ENCODE measurements around the gene ACSBG1.

Gene ACSBG1

GRCh38 chr15:78244101-78244500 lies 9.7 kb upstream of the ACSBG1 start:
- ATAC-seq (replicated peaks) (no peak), DNase-seq (no peak)
- Mint-ChIP-seq H3K9me3 (no peaks in the 10 kb centered on the region), H3K27me3 (no peaks in the 10 kb centered on the region), H3K36me3 (ENCODE audit: insufficient read depth) (no peaks in the 10 kb centered on the region), H3K4me1 (ENCODE audit: low read depth in 2 of 2) (peaks cover 0 to 3% of the 10 kb centered on the region in 2 donors), H3K27ac (no peak overlapping the region), H3K4me3 (no peak overlapping the region)

- Mint-ChIP-seq H3K9me3 (no peaks in the 10 kb centered on the region), H3K4me3 (no peak overlapping the region), H3K27me3 (no peaks in the 10 kb centered on the region), H3K4me1 (ENCODE audit: low read depth in 2 of 2) (peaks cover 0 to 3% of the 10 kb centered on the region in 2 donors), H3K27ac (no peak overlapping the region), H3K36me3 (ENCODE audit: insufficient read depth) (no peaks in the 10 kb centered on the region)
- ATAC-seq (replicated peaks) (no peak), DNase-seq (no peak)
Observed at GRCh38 chr15:78243491-78243941, 9.2 kb upstream of the ACSBG1 start.

GRCh38 chr15:78243058-78243457 lies 8.7 kb upstream of the ACSBG1 start:
- Mint-ChIP-seq H3K4me1 (ENCODE audit: low read depth in 2 of 2) (peaks cover 0 to 3% of the 10 kb centered on the region in 2 donors), H3K4me3 (no peak overlapping the region), H3K27ac (no peak overlapping the region), H3K27me3 (no peaks in the 10 kb centered on the region), H3K9me3 (no peaks in the 10 kb centered on the region), H3K36me3 (ENCODE audit: insufficient read depth) (no peaks in the 10 kb centered on the region)
- DNase-seq = no peak
- ATAC-seq (replicated peaks) = no peak

- no peaks in the 10 kb centered on the region for H3K27me3 Mint-ChIP-seq
- ATAC-seq (replicated peaks) = no peak
- peaks cover 0 to 3% of the 10 kb centered on the region in 2 donors for H3K4me1 Mint-ChIP-seq (ENCODE audit: low read depth in 2 of 2)
- H3K36me3 Mint-ChIP-seq (ENCODE audit: insufficient read depth) = no peaks in the 10 kb centered on the region
- H3K9me3 Mint-ChIP-seq = no peaks in the 10 kb centered on the region
- peak in 1 of 3 experiments; percentile 15 for DNase-seq
- no peak overlapping the region for H3K27ac Mint-ChIP-seq
- H3K4me3 Mint-ChIP-seq = no peak overlapping the region
Observed at GRCh38 chr15:78242128-78242527, 7.8 kb upstream of the ACSBG1 start.

GRCh38 chr15:78241017-78241416 lies 6.7 kb upstream of the ACSBG1 start:
- no peaks in the 10 kb centered on the region for H3K36me3 Mint-ChIP-seq (ENCODE audit: insufficient read depth)
- ATAC-seq (replicated peaks) (peak; percentile 99), DNase-seq (peak; percentile 76 to 82 (median 78))
- peaks cover 0 to 8% of the 10 kb centered on the region in 2 donors for H3K27me3 Mint-ChIP-seq
- peaks cover 0 to 3% of the 10 kb centered on the region in 2 donors for H3K4me1 Mint-ChIP-seq (ENCODE audit: low read depth in 2 of 2)
- no peaks in the 10 kb centered on the region for H3K9me3 Mint-ChIP-seq
- H3K27ac Mint-ChIP-seq = no peak overlapping the region
- H3K4me3 Mint-ChIP-seq = no peak overlapping the region

GRCh38 chr15:78239811-78240210 lies 5.4 kb upstream of the ACSBG1 start:
- Mint-ChIP-seq H3K27me3 (peaks cover 2 to 20% of the 10 kb centered on the region in 2 donors), H3K9me3 (no peaks in the 10 kb centered on the region), H3K27ac (no peak overlapping the region), H3K4me1 (ENCODE audit: low read depth in 2 of 2) (peaks cover 0 to 3% of the 10 kb centered on the region in 2 donors), H3K36me3 (ENCODE audit: insufficient read depth) (no peaks in the 10 kb centered on the region), H3K4me3 (no peak overlapping the region)
- DNase-seq (no peak), ATAC-seq (replicated peaks) (no peak)

- Mint-ChIP-seq H3K27me3 (peaks cover 14 to 38% of the 10 kb centered on the region in 2 donors), H3K36me3 (ENCODE audit: insufficient read depth) (no peaks in the 10 kb centered on the region), H3K4me3 (no peak overlapping the region), H3K4me1 (ENCODE audit: low read depth in 2 of 2) (peaks cover 0 to 3% of the 10 kb centered on the region in 2 donors), H3K27ac (no peak overlapping the region), H3K9me3 (no peaks in the 10 kb centered on the region)
- ATAC-seq (replicated peaks) (no peak), DNase-seq (no peak)
Observed at GRCh38 chr15:78237146-78237545, 2.8 kb upstream of the ACSBG1 start.

GRCh38 chr15:78236491-78236890 lies 2.1 kb upstream of the ACSBG1 start:
- H3K27me3 Mint-ChIP-seq = peaks cover 14 to 38% of the 10 kb centered on the region in 2 donors
- H3K4me3 Mint-ChIP-seq = no peak overlapping the region
- ATAC-seq (replicated peaks) (no peak), DNase-seq (no peak)
- no peaks in the 10 kb centered on the region for H3K9me3 Mint-ChIP-seq
- peaks cover 0 to 3% of the 10 kb centered on the region in 2 donors for H3K4me1 Mint-ChIP-seq (ENCODE audit: low read depth in 2 of 2)
- H3K36me3 Mint-ChIP-seq (ENCODE audit: insufficient read depth) = no peaks in the 10 kb centered on the region
- no peak overlapping the region for H3K27ac Mint-ChIP-seq

- Mint-ChIP-seq H3K27me3 (peaks cover 14 to 38% of the 10 kb centered on the region in 2 donors), H3K4me1 (ENCODE audit: low read depth in 2 of 2) (no peaks in the 10 kb centered on the region), H3K27ac (no peak overlapping the region), H3K9me3 (no peaks in the 10 kb centered on the region), H3K36me3 (ENCODE audit: insufficient read depth) (no peaks in the 10 kb centered on the region), H3K4me3 (no peak overlapping the region)
- DNase-seq (no peak), ATAC-seq (replicated peaks) (no peak)
Observed at GRCh38 chr15:78233496-78233895, 869 bp downstream of the ACSBG1 start.

GRCh38 chr15:78232951-78233350 lies 1.4 kb downstream of the ACSBG1 start:
- Mint-ChIP-seq H3K4me3 (no peak overlapping the region), H3K9me3 (no peaks in the 10 kb centered on the region), H3K36me3 (ENCODE audit: insufficient read depth) (no peaks in the 10 kb centered on the region), H3K27me3 (peaks cover 14 to 38% of the 10 kb centered on the region in 2 donors), H3K4me1 (ENCODE audit: low read depth in 2 of 2) (no peaks in the 10 kb centered on the region), H3K27ac (peak overlapping the region in 1 of 2 donors; percentile 62)
- no peak for ATAC-seq (replicated peaks)
- no peak for DNase-seq

GRCh38 chr15:78229431-78230406 lies 4.6 kb downstream of the ACSBG1 start:
- H3K9me3 Mint-ChIP-seq = no peaks in the 10 kb centered on the region
- H3K36me3 Mint-ChIP-seq (ENCODE audit: insufficient read depth) = no peaks in the 10 kb centered on the region
- DNase-seq (no peak), ATAC-seq (replicated peaks) (no peak)
- H3K27me3 Mint-ChIP-seq = peaks cover 11 to 17% of the 10 kb centered on the region in 2 donors
- H3K27ac Mint-ChIP-seq = no peak overlapping the region
- peaks cover 3 to 9% of the 10 kb centered on the region in 2 donors for H3K4me1 Mint-ChIP-seq (ENCODE audit: low read depth in 2 of 2)
- no peak overlapping the region for H3K4me3 Mint-ChIP-seq

GRCh38 chr15:78228356-78228996 lies 5.9 kb downstream of the ACSBG1 start:
- Mint-ChIP-seq H3K36me3 (ENCODE audit: insufficient read depth) (no peaks in the 10 kb centered on the region), H3K4me1 (ENCODE audit: low read depth in 2 of 2) (peaks cover 12 to 21% of the 10 kb centered on the region in 2 donors), H3K27me3 (peaks cover 4 to 5% of the 10 kb centered on the region in 2 donors), H3K4me3 (no peak overlapping the region), H3K27ac (no peak overlapping the region), H3K9me3 (no peaks in the 10 kb centered on the region)
- ATAC-seq (replicated peaks) = no peak
- DNase-seq = no peak

- ATAC-seq (replicated peaks) (no peak), DNase-seq (no peak)
- Mint-ChIP-seq H3K4me1 (ENCODE audit: low read depth in 2 of 2) (peaks cover 13 to 27% of the 10 kb centered on the region in 2 donors), H3K4me3 (peak overlapping the region in 1 of 2 donors; percentile 39), H3K27me3 (no peaks in the 10 kb centered on the region), H3K36me3 (ENCODE audit: insufficient read depth) (no peaks in the 10 kb centered on the region), H3K27ac (peak overlapping the region in 1 of 2 donors; percentile 39), H3K9me3 (no peaks in the 10 kb centered on the region)
Observed at GRCh38 chr15:78225783-78226541, 8.4 kb downstream of the ACSBG1 start.

Data from effector memory CD8-positive, alpha-beta T cell (primary cell).